ENCODE data around the gene BPTF. TPM values are rescaled to one million over a fixed set of nuclear protein-coding genes. Genes with fewer than 3 reads are reported as not detected.
A peak's percentile ranks its signal among the peaks of the same experiment; 100 is the strongest.

BPTF gene
- total and polyA plus RNA-seq, 2 of the 13 experiments (the other 11 are each of a cell fraction or from before 2014, with no cell fraction given): 43.5 to 66.1 TPM

DNA sequence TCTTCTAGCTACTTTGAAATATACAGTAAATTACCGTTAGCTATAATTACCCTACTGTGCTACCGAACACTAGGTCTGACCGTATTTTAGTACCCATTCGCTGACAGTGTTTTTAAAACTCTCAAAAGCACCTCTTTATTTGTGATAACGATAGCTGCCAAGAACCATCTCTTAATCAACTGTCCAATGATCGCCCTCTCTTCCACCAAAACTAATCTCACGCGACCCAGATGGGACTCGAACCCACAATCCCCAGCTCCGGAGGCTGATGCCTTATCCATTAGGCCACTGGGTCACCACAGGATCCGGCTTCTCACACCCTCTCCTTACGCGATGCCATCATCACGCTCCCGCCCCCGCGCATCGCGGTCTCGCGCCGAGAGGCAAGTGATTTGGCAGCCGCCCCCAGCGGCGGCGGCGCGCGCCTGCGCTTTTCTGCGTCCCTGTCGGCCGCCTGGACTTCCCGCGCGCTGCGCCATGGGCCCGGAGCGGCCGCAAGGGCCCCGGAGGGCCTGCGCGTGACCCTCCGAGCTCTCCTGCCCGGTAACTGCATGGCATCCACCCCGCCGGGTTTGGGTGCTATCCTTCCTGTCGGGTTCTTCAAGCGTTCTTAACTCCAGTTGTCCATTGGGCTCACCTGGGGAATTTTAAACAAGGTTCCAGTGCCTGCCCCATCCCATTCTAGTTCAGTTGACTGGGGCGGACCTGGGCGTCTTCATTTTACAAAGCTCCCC is 194.5 kb downstream of the BPTF start (continued):
- TF ChIP-seq, protein P1, sequence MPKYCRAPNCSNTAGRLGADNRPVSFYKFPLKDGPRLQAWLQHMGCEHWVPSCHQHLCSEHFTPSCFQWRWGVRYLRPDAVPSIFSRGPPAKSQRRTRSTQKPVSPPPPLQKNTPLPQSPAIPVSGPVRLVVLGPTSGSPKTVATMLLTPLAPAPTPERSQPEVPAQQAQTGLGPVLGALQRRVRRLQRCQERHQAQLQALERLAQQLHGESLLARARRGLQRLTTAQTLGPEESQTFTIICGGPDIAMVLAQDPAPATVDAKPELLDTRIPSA (CRISPR knock-in tag; IDR thresholded peaks at IDR 0.05; ENCODE audit: borderline replicate concordance): peak; percentile 94; the same call in 1 of the 2 replicates
- TF ChIP-seq ZSCAN29 (CRISPR knock-in tag; conservative IDR thresholded peaks at IDR 0.05) (peak; percentile 95), NRL (CRISPR knock-in tag; IDR thresholded peaks at IDR 0.05; ENCODE audit: borderline replicate concordance) (peak; percentile 96), SP2 (CRISPR knock-in tag; IDR thresholded peaks at IDR 0.05) (no peak), EP300 (IDR thresholded peaks at IDR 0.05; ENCODE audit: low read depth in 2 of 2, low read length in 2 of 2) (0 out of 4 replicates have a peak, but pooled peaks of 1 of the 2 experiments have one; percentile 28), EP300 (CRISPR knock-in tag; IDR thresholded peaks at IDR 0.05; ENCODE audit: borderline replicate concordance) (peak; percentile 33; the same call in 1 of the 2 replicates), ZNF660 (CRISPR knock-in tag; IDR thresholded peaks at IDR 0.05; ENCODE audit: borderline replicate concordance, low read depth) (no peak), ZBTB3 (CRISPR knock-in tag; IDR thresholded peaks at IDR 0.05; ENCODE audit: borderline replicate concordance, low read depth) (peak; percentile 76; the same call in 1 of the 2 replicates), ZNF670 (CRISPR knock-in tag; IDR thresholded peaks at IDR 0.05; ENCODE audit: borderline replicate concordance) (peak; percentile 75; the same call in 1 of the 2 replicates), ZNF367 (CRISPR knock-in tag; IDR thresholded peaks at IDR 0.05; ENCODE audit: borderline replicate concordance) (0 out of 2 replicates have a peak, but pooled peaks have one; percentile 42), SOX5 (CRISPR knock-in tag; IDR thresholded peaks at IDR 0.05; ENCODE audit: borderline replicate concordance) (peak; percentile 76; the same call in 1 of the 2 replicates), ZNF230 (CRISPR knock-in tag; IDR thresholded peaks at IDR 0.05) (peak; percentile 93), NR2F6 (IDR thresholded peaks at IDR 0.05) (peak; percentile 47; the same call in 1 of the 2 replicates), NR2F6 (CRISPR knock-in tag; IDR thresholded peaks at IDR 0.05) (peak; percentile 87), CC2D1A (CRISPR knock-in tag; IDR thresholded peaks at IDR 0.05) (0 out of 2 replicates have a peak, but pooled peaks have one; percentile 29), CHD2 (IDR thresholded peaks at IDR 0.05; ENCODE audit: low read depth, low read length) (peak; percentile 88), ZFP82 (CRISPR knock-in tag; IDR thresholded peaks at IDR 0.05; ENCODE audit: borderline replicate concordance) (no peak; the same call in 1 of the 2 replicates), SPEN (CRISPR knock-in tag; IDR thresholded peaks at IDR 0.05; ENCODE audit: low read depth) (peak; percentile 90), ATF7 (IDR thresholded peaks at IDR 0.05) (peak; percentile 2; the same call in 1 of the 2 replicates), ATF7 (CRISPR knock-in tag; IDR thresholded peaks at IDR 0.05) (peak; percentile 63; the same call in 1 of the 2 replicates), JARID2 (CRISPR knock-in tag; IDR thresholded peaks at IDR 0.05; ENCODE audit: insufficient replicate concordance) (peak; percentile 85), PCBP1 (IDR thresholded peaks at IDR 0.05; ENCODE audit: borderline replicate concordance, low read depth, low read length) (no peak), SIX4 (CRISPR knock-in tag; IDR thresholded peaks at IDR 0.05) (peak; percentile 85)
- TF ChIP-seq, protein P2, sequence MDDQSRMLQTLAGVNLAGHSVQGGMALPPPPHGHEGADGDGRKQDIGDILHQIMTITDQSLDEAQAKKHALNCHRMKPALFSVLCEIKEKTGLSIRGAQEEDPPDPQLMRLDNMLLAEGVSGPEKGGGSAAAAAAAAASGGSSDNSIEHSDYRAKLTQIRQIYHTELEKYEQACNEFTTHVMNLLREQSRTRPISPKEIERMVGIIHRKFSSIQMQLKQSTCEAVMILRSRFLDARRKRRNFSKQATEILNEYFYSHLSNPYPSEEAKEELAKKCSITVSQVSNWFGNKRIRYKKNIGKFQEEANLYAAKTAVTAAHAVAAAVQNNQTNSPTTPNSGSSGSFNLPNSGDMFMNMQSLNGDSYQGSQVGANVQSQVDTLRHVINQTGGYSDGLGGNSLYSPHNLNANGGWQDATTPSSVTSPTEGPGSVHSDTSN (CRISPR knock-in tag; IDR thresholded peaks at IDR 0.05; ENCODE audit: borderline replicate concordance): 0 out of 2 replicates have a peak, but pooled peaks have one; percentile 65
- TF ChIP-seq, protein P3, sequence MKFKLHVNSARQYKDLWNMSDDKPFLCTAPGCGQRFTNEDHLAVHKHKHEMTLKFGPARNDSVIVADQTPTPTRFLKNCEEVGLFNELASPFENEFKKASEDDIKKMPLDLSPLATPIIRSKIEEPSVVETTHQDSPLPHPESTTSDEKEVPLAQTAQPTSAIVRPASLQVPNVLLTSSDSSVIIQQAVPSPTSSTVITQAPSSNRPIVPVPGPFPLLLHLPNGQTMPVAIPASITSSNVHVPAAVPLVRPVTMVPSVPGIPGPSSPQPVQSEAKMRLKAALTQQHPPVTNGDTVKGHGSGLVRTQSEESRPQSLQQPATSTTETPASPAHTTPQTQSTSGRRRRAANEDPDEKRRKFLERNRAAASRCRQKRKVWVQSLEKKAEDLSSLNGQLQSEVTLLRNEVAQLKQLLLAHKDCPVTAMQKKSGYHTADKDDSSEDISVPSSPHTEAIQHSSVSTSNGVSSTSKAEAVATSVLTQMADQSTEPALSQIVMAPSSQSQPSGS (CRISPR knock-in tag; IDR thresholded peaks at IDR 0.05): peak; percentile 96
- TF ChIP-seq, protein P4, sequence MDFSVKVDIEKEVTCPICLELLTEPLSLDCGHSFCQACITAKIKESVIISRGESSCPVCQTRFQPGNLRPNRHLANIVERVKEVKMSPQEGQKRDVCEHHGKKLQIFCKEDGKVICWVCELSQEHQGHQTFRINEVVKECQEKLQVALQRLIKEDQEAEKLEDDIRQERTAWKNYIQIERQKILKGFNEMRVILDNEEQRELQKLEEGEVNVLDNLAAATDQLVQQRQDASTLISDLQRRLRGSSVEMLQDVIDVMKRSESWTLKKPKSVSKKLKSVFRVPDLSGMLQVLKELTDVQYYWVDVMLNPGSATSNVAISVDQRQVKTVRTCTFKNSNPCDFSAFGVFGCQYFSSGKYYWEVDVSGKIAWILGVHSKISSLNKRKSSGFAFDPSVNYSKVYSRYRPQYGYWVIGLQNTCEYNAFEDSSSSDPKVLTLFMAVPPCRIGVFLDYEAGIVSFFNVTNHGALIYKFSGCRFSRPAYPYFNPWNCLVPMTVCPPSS (IDR thresholded peaks at IDR 0.05): no peak

Measured in HepG2 (cell line).